ENCODE measurements around the gene GLRX. TPM values are rescaled to one million over a fixed set of nuclear protein-coding genes. Genes with fewer than 3 reads are reported as not detected.

GLRX gene
- total and polyA plus RNA-seq, 2 of the 13 experiments (the other 11 are each of a cell fraction or from before 2014, with no cell fraction given) = 63.8 to 499 TPM

DNA sequence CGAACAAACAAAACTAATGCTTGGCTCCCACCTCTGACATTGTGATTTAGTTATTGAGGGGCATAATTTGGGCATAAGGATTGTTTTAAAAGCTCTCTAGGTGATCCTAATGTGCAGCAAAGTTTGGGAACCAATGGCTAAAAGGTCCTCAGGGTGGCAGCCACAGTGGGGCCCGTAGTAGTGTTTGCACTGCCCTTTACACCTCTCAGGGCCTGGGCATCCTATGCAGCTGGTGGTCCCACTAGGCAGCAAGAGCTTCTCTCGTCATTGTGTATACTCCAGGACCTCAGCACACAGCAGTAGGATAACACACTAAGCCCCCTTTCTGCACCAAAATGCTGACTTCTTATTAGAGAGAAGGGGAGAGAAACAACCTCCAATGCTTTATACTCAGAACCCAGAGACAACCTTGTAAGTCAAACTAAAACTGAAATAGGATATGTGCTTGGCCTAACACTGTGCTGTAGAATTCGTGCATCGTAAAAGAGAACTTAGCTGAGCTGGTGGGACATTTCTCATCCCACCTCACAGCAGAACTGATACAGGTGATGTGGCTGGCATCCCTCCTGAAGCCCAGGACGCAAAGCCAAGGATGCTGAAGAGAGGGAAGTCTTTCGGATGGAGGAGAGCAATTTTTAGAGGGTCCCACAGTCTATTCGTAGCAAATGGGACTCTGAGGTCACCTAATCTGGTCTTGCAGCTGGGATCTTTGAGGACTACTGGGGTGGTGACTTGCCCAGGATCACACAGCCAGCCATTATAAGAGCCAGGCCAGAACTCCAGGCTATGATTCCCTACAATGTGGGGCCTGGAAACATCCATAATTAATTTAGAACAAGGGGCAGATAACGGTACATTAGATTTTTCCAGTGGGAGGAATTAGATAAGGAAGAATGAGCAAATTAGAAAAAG lies 1.2 kb downstream of the GLRX start:
- Histone ChIP-seq H3K4me3 (replicated peaks in 1 of 3; ENCODE audit: insufficient read depth in 1 of 3, low read depth in 2 of 3, low read length in 3 of 3) (peak overlapping the region; percentile 66 to 86 (median 81)), H2AFZ (ENCODE audit: low read length) (no peak overlapping the region), H3K36me3 (replicated peaks in 1 of 2; ENCODE audit: control insufficient read depth in 1 of 2, insufficient read depth in 2 of 2, low read length in 2 of 2) (peaks cover 6 to 12% of the 10 kb centered on the region in 2 experiments; a peak in 4 of 5 replicates), H3K27me3 (ENCODE audit: control insufficient read depth in 1 of 2, insufficient read depth in 2 of 2, low read length in 2 of 2) (no peaks in the 10 kb centered on the region; a peak in 1 of 5 replicates), H3K4me1 (ENCODE audit: insufficient read depth, low read length) (peaks cover 87% of the 10 kb centered on the region), H4K20me1 (ENCODE audit: insufficient read depth, low read length) (peaks cover 27% of the 10 kb centered on the region), H3K79me2 (ENCODE audit: insufficient read depth, low read length) (peaks cover 53% of the 10 kb centered on the region), H3K27ac (ENCODE audit: extremely low read length, insufficient read depth, low read length) (peak overlapping the region; percentile 89), H3K9ac (ENCODE audit: insufficient read depth, low read depth, low read length) (peak overlapping the region; percentile 79), H3K9me3 (ENCODE audit: low read length) (no peaks in the 10 kb centered on the region), H3K4me2 (ENCODE audit: low read depth, low read length) (peak overlapping the region; percentile 94)
- TF ChIP-seq ZNF598 (CRISPR knock-in tag; IDR thresholded peaks at IDR 0.05; ENCODE audit: borderline replicate concordance) = 0 out of 2 replicates have a peak, but pooled peaks have one; percentile 52
- TF ChIP-seq, protein P1, sequence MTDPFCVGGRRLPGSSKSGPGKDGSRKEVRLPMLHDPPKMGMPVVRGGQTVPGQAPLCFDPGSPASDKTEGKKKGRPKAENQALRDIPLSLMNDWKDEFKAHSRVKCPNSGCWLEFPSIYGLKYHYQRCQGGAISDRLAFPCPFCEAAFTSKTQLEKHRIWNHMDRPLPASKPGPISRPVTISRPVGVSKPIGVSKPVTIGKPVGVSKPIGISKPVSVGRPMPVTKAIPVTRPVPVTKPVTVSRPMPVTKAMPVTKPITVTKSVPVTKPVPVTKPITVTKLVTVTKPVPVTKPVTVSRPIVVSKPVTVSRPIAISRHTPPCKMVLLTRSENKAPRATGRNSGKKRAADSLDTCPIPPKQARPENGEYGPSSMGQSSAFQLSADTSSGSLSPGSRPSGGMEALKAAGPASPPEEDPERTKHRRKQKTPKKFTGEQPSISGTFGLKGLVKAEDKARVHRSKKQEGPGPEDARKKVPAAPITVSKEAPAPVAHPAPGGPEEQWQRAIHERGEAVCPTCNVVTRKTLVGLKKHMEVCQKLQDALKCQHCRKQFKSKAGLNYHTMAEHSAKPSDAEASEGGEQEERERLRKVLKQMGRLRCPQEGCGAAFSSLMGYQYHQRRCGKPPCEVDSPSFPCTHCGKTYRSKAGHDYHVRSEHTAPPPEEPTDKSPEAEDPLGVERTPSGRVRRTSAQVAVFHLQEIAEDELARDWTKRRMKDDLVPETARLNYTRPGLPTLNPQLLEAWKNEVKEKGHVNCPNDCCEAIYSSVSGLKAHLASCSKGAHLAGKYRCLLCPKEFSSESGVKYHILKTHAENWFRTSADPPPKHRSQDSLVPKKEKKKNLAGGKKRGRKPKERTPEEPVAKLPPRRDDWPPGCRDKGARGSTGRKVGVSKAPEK (CRISPR knock-in tag; IDR thresholded peaks at IDR 0.05; ENCODE audit: borderline replicate concordance) = 0 out of 2 replicates have a peak, but pooled peaks have one; percentile 38
- TF ChIP-seq SMYD3 (CRISPR knock-in tag; IDR thresholded peaks at IDR 0.05) = no peak
- no peak for TF ChIP-seq ZNF839 (CRISPR knock-in tag; IDR thresholded peaks at IDR 0.05; ENCODE audit: borderline replicate concordance)
- TF ChIP-seq SAP130 (CRISPR knock-in tag; IDR thresholded peaks at IDR 0.05; ENCODE audit: low read depth) = 0 out of 2 replicates have a peak, but pooled peaks have one; percentile 13
- intact Hi-C loops (cut with micrococcal nuclease; ENCODE audit: unreplicated experiment) (loop anchor here (2.0 kb wide), 1 partner anchor 21 kb away; no protein-coding TSS in a partner anchor), in situ Hi-C loops (cut with HindIII; ENCODE audit: extremely low pct_ligation_motif_present, low pct_unique_long_range_greater_than_20kb) (no loop called here)
- ChIA-PET POLR2A (interaction anchor here (1.6 to 6.1 kb wide), 13 partner anchors 9 to 175 kb away, joined by 5 to 130 read pairs (median 15); partner anchors contain the start of genes RFESD and RHOBTB3), CTCF (ENCODE audit: low intra/inter-chr PET ratio, low total read pairs) (no interaction called here)
- WGBS (ENCODE audit: low lambda C conversion rate) = 18% methylated on average over 8 of the region's 9 CpGs
- FAIRE-seq (no peak), DNase-seq (ENCODE audit: low spot score) (no peak), ATAC-seq (no peak)
- TSS peak; percentile 53 for BruUV-seq (replicated peaks)

Measured in HepG2 (cell line).